ENCODE data around the gene SAC3D1. TPM values are rescaled to one million over a fixed set of nuclear protein-coding genes. Genes with fewer than 3 reads are reported as not detected.
A peak's percentile ranks its signal among the peaks of the same experiment; 100 is the strongest.

SAC3D1 gene
- total and polyA plus RNA-seq, 9 of the 15 experiments (the other 6 are each of a cell fraction or from before 2014, with no cell fraction given): 0.20 to 35.2 (median 5.8) TPM

DNA sequence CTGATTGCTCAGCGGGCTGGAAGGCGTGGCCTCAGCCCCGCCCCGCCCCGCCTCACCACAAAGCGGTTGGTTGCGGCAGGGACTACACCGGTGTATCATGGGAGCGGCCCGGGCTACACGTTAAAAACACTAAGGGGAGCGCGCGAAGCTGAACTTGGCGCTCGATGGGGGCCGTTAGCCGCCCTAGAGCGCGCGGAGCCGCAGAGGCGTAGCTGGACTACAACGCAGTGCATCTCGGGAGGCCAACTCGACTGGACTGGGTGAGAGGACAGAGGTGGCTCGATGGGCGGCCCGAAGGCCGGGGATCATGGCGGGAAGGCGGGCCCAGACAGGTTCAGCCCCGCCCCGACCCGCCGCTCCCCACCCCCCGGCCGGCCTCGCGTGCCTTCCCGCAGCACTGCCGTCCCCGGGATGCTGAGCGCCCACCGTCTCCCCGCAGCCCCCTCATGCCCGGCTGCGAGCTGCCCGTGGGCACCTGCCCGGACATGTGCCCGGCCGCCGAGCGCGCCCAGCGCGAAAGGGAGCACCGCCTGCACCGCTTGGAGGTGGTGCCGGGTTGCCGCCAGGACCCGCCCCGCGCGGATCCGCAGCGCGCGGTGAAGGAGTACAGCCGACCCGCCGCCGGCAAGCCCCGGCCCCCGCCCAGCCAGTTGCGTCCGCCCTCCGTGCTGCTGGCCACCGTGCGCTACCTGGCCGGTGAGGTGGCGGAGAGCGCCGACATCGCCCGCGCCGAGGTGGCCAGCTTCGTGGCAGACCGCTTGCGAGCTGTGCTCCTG lies at the start of gene SAC3D1 (continued):
- TF ChIP-seq MEF2A (IDR thresholded peaks at IDR 0.05; ENCODE audit: control insufficient read depth, low read depth, low read length) (no peak), L3MBTL2 (IDR thresholded peaks at IDR 0.05) (peak; percentile 78), TCFL5 (CRISPR knock-in tag; conservative IDR thresholded peaks at IDR 0.05) (no peak), POLR3A (IDR thresholded peaks at IDR 0.05; ENCODE audit: borderline replicate concordance, extremely low read depth, insufficient read depth, insufficient read length) (no peak), BCL6 (CRISPR knock-in tag; IDR thresholded peaks at IDR 0.05) (no peak), ETV5 (CRISPR knock-in tag; IDR thresholded peaks at IDR 0.05; ENCODE audit: low read depth) (no peak), CXXC5 (CRISPR knock-in tag; IDR thresholded peaks at IDR 0.05) (peak; percentile 85), BMI1 (IDR thresholded peaks at IDR 0.05; ENCODE audit: low read length) (no peak), CC2D1A (IDR thresholded peaks at IDR 0.05) (no peak), POLR3G (IDR thresholded peaks at IDR 0.05; ENCODE audit: extremely low read depth, insufficient read length, insufficient replicate concordance) (no peak), CHD4 (IDR thresholded peaks at IDR 0.05; ENCODE audit: insufficient read depth, insufficient replicate concordance, low read depth, low read length, poor library complexity, severe bottlenecking) (no peak)
- TF ChIP-seq, protein P1, sequence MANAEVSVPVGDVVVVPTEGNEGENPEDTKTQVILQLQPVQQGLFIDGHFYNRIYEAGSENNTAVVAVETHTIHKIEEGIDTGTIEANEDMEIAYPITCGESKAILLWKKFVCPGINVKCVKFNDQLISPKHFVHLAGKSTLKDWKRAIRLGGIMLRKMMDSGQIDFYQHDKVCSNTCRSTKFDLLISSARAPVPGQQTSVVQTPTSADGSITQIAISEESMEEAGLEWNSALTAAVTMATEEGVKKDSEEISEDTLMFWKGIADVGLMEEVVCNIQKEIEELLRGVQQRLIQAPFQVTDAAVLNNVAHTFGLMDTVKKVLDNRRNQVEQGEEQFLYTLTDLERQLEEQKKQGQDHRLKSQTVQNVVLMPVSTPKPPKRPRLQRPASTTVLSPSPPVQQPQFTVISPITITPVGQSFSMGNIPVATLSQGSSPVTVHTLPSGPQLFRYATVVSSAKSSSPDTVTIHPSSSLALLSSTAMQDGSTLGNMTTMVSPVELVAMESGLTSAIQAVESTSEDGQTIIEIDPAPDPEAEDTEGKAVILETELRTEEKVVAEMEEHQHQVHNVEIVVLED (CRISPR knock-in tag; IDR thresholded peaks at IDR 0.05): no peak
- TF ChIP-seq, protein P2, sequence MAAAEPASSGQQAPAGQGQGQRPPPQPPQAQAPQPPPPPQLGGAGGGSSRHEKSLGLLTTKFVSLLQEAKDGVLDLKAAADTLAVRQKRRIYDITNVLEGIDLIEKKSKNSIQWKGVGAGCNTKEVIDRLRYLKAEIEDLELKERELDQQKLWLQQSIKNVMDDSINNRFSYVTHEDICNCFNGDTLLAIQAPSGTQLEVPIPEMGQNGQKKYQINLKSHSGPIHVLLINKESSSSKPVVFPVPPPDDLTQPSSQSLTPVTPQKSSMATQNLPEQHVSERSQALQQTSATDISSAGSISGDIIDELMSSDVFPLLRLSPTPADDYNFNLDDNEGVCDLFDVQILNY (CRISPR knock-in tag; IDR thresholded peaks at IDR 0.05): no peak
- TF ChIP-seq, protein P3, sequence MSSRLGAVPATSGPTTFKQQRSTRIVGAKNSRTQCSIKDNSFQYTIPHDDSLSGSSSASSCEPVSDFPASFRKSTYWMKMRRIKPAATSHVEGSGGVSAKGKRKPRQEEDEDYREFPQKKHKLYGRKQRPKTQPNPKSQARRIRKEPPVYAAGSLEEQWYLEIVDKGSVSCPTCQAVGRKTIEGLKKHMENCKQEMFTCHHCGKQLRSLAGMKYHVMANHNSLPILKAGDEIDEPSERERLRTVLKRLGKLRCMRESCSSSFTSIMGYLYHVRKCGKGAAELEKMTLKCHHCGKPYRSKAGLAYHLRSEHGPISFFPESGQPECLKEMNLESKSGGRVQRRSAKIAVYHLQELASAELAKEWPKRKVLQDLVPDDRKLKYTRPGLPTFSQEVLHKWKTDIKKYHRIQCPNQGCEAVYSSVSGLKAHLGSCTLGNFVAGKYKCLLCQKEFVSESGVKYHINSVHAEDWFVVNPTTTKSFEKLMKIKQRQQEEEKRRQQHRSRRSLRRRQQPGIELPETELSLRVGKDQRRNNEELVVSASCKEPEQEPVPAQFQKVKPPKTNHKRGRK (tag; IDR thresholded peaks at IDR 0.05): no peak
- TF ChIP-seq, protein P4, sequence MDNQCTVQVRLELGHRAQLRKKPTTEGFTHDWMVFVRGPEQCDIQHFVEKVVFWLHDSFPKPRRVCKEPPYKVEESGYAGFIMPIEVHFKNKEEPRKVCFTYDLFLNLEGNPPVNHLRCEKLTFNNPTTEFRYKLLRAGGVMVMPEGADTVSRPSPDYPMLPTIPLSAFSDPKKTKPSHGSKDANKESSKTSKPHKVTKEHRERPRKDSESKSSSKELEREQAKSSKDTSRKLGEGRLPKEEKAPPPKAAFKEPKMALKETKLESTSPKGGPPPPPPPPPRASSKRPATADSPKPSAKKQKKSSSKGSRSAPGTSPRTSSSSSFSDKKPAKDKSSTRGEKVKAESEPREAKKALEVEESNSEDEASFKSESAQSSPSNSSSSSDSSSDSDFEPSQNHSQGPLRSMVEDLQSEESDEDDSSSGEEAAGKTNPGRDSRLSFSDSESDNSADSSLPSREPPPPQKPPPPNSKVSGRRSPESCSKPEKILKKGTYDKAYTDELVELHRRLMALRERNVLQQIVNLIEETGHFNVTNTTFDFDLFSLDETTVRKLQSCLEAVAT (IDR thresholded peaks at IDR 0.05): no peak; a peak in 1 of 4 replicates
- TF ChIP-seq, protein P5, sequence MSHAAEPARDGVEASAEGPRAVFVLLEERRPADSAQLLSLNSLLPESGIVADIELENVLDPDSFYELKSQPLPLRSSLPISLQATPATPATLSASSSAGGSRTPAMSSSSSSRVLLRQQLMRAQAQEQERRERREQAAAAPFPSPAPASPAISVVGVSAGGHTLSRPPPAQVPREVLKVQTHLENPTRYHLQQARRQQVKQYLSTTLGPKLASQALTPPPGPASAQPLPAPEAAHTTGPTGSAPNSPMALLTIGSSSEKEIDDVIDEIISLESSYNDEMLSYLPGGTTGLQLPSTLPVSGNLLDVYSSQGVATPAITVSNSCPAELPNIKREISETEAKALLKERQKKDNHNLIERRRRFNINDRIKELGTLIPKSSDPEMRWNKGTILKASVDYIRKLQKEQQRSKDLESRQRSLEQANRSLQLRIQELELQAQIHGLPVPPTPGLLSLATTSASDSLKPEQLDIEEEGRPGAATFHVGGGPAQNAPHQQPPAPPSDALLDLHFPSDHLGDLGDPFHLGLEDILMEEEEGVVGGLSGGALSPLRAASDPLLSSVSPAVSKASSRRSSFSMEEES (CRISPR knock-in tag; IDR thresholded peaks at IDR 0.05): no peak; the same call in 1 of the 2 replicates
- TF ChIP-seq, protein P6, sequence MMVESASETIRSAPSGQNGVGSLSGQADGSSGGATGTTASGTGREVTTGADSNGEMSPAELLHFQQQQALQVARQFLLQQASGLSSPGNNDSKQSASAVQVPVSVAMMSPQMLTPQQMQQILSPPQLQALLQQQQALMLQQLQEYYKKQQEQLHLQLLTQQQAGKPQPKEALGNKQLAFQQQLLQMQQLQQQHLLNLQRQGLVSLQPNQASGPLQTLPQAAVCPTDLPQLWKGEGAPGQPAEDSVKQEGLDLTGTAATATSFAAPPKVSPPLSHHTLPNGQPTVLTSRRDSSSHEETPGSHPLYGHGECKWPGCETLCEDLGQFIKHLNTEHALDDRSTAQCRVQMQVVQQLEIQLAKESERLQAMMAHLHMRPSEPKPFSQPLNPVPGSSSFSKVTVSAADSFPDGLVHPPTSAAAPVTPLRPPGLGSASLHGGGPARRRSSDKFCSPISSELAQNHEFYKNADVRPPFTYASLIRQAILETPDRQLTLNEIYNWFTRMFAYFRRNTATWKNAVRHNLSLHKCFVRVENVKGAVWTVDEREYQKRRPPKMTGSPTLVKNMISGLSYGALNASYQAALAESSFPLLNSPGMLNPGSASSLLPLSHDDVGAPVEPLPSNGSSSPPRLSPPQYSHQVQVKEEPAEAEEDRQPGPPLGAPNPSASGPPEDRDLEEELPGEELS (CRISPR knock-in tag; IDR thresholded peaks at IDR 0.05; ENCODE audit: borderline replicate concordance): peak; percentile 40; the same call in 1 of the 2 replicates
